Kidney (tissue), 14 donors: ENCODE results near the gene NEDD4L. TPM values are rescaled to one million over a fixed set of nuclear protein-coding genes. Genes with fewer than 3 reads are reported as not detected.

Experiments
- DNase-seq, 5 donors: peaks; one replicate each; pipeline ENCODE4 v3.0.0-alpha.2; 2013 to 2020
- FAIRE-seq: peaks from 2 replicates; lab custom pipeline; 2012; peaks lifted over from hg19 to GRCh38; lab: Jason Lieb, UNC
- H3K27ac ChIP-seq, 2 donors: one replicate each; pipeline ENCODE4 v1.7.0; 2013; ENCODE audit warnings: low read depth in 2 of 2, low read length in 2 of 2, inconsistent platforms in 1 of 2
- H3K27me3 ChIP-seq: one replicate; pipeline ENCODE4 v1.7.1; 2013; ENCODE audit warnings: low read length, inconsistent platforms; ENCODE audit not compliant: control insufficient read depth, insufficient read depth
- H3K36me3 ChIP-seq, 3 donors: one replicate each; pipeline versions ENCODE4 v1.7.0 to v1.7.1; 2013; ENCODE audit warnings: low read length in 3 of 3, control low read depth in 1 of 3, inconsistent platforms in 1 of 3; ENCODE audit not compliant: insufficient read depth in 3 of 3, control insufficient read depth in 2 of 3
- H3K4me1 ChIP-seq, 3 donors: one replicate each; pipeline versions ENCODE4 v1.7.0 to v1.7.1; 2013; ENCODE audit warnings: low read length in 3 of 3, inconsistent platforms in 1 of 3, low read depth in 1 of 3; ENCODE audit not compliant: control insufficient read depth in 2 of 3, insufficient read depth in 2 of 3
- H3K4me3 ChIP-seq, 3 donors: one replicate each; pipeline versions ENCODE4 v1.7.0 to v1.8.1; 2013; ENCODE audit warnings: low read length in 3 of 3, control low read depth in 1 of 3, inconsistent platforms in 1 of 3
- H3K9ac ChIP-seq, 3 donors: one replicate each; pipeline versions ENCODE4 v1.7.0 to v1.7.1; 2013; ENCODE audit warnings: low read length in 3 of 3, control low read depth in 1 of 3, inconsistent platforms in 1 of 3
- H3K9me3 ChIP-seq, 3 donors: one replicate each; pipeline versions ENCODE4 v1.7.0 to v1.7.1; 2013; ENCODE audit warnings: low read length in 3 of 3, control low read depth in 1 of 3, inconsistent platforms in 1 of 3; ENCODE audit not compliant: control insufficient read depth in 2 of 3, insufficient read depth in 1 of 3
- intact Hi-C: fragments of 100-400 bp; cut with DNase I; formaldehyde crosslinking; loops from one replicate; pipeline ENCODE4 v1.11.1; 2022
- polyA plus RNA-seq: library from polyadenylated mRNA; stranded (reverse); fragments of 350-450 nt; fragmentation: Illumina TruSeq; extraction: RNeasy Lipid Tissue Mini Kit (QIAGEN cat#74804); gene quantifications from one replicate; pipeline ENCODE4 v1.2.3, GENCODE V29; 2014; ENCODE audit warnings: low read depth, low replicate concordance; ENCODE audit not compliant: insufficient read depth
- total RNA-seq: library from RNA; stranded (reverse); fragmentation: NEBNext Ultra II Directional; extraction: Animal tissue kit (Norgen Biotek cat#: 25700); gene quantifications from one replicate; pipeline ENCODE4 v1.2.1, GENCODE V29; 2021
- TF ChIP-seq, protein P1 (sequence below): IDR thresholded peaks from 3 replicates; pipeline ENCODE4 v1.5.1; 2012; ENCODE audit warnings: mild to moderate bottlenecking, moderate library complexity, borderline replicate concordance; ENCODE audit not compliant: insufficient read depth; ENCODE audit errors: extremely low read depth
- donor health status: control.
- donor health status: control.
- donor health status: control.
- donor health status: control.
- donor health status: control.
- donor health status: DM: yes; HTN: yes; CAD: no.
- donor health status: Normal renal cell carcinoma (clear cell type).

Gene NEDD4L
- total and polyA plus RNA-seq, 2 donors from 2014 or later: 90.8 to 95.7 TPM

DNA sequence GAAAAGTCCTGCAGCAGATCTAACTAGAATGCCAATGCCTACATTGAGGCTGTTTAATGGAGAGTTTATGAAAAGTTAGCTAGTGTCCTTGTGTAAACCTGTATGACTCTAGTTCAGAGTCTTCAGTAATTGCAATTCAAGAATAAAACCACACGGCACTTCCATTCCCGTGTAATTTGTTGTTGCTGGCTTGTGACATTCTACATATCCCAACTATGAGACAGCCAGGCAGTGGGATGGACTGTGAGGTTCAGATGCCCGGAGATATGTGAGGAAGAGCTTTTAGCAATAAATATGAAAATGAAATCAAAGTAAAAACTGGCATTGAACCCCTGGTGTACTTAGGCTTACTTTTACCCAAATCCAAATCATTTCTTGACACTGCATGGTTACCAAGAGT lies 263.4 kb downstream of the NEDD4L start:
- no peak overlapping the region for H3K9ac ChIP-seq
- H3K9me3 ChIP-seq: peaks cover 0 to 9% (median 0%) of the 10 kb centered on the region in 3 donors
- H3K36me3 ChIP-seq: no peaks in the 10 kb centered on the region
- H3K27ac ChIP-seq: no peak overlapping the region
- intact Hi-C loops: no loop called here
- H3K4me1 ChIP-seq: peaks cover 0 to 15% (median 4%) of the 10 kb centered on the region in 3 donors
- DNase-seq (no peak), FAIRE-seq (no peak)
- no peak overlapping the region for H3K4me3 ChIP-seq
- TF ChIP-seq, protein P1, sequence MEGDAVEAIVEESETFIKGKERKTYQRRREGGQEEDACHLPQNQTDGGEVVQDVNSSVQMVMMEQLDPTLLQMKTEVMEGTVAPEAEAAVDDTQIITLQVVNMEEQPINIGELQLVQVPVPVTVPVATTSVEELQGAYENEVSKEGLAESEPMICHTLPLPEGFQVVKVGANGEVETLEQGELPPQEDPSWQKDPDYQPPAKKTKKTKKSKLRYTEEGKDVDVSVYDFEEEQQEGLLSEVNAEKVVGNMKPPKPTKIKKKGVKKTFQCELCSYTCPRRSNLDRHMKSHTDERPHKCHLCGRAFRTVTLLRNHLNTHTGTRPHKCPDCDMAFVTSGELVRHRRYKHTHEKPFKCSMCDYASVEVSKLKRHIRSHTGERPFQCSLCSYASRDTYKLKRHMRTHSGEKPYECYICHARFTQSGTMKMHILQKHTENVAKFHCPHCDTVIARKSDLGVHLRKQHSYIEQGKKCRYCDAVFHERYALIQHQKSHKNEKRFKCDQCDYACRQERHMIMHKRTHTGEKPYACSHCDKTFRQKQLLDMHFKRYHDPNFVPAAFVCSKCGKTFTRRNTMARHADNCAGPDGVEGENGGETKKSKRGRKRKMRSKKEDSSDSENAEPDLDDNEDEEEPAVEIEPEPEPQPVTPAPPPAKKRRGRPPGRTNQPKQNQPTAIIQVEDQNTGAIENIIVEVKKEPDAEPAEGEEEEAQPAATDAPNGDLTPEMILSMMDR: no peak
- H3K27me3 ChIP-seq: no peaks in the 10 kb centered on the region

DNA sequence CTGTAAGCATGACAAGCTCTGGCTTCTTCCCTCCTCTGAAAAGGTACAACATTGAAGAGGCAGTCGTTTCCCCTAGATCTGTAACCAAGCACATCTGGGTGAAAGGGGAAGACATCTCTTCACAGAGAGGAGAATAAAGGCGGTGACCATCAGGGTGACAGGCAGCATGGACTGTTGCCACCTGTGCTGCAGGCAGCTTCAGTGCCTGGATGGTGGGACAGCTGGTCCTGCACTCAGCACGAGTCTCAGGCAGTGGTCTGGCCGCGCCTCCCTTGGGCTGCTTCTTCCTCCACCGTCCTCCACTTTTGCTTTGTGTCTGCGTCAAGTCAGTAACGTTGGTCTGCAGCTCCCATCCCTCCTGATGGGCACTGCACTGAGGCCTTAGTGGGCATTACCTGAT lies 264.4 kb downstream of the NEDD4L start:
- DNase-seq (no peak), FAIRE-seq (no peak)
- Histone ChIP-seq H3K9ac (no peak overlapping the region), H3K36me3 (peaks cover 0 to 2% (median 0%) of the 10 kb centered on the region in 3 donors), H3K4me1 (peaks cover 0 to 17% (median 0%) of the 10 kb centered on the region in 3 donors), H3K4me3 (no peak overlapping the region), H3K9me3 (peaks cover 0 to 9% (median 0%) of the 10 kb centered on the region in 3 donors), H3K27me3 (no peaks in the 10 kb centered on the region), H3K27ac (no peak overlapping the region)
- intact Hi-C loops: no loop called here
- TF ChIP-seq, protein P1: no peak

DNA sequence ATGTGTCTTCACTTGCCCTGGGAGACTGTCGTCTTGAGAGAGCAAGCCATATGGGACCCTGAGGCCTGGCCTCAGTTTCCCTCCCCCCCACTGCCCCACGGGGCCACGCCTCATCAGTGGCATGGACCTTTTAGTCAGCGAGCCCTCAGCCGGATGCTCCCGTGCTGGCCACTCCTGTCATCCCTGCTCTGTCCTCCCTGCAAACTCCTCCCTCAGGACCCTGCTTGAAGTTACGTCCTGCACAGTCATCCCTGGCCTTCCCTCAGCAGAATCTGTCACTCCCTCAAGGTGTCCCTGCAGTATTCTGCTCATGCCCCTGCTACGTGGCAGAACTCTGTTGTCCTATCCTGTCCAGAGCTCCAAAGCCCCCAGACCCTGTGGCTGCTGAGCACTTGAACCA lies 265.1 kb downstream of the NEDD4L start:
- Histone ChIP-seq H3K4me3 (no peak overlapping the region), H3K9me3 (peaks cover 0 to 9% (median 0%) of the 10 kb centered on the region in 3 donors), H3K4me1 (peaks cover 0 to 20% (median 2%) of the 10 kb centered on the region in 3 donors), H3K36me3 (peaks cover 0 to 4% (median 0%) of the 10 kb centered on the region in 3 donors), H3K9ac (no peak overlapping the region), H3K27me3 (no peaks in the 10 kb centered on the region), H3K27ac (no peak overlapping the region)
- TF ChIP-seq, protein P1: no peak
- DNase-seq: no peak
- intact Hi-C loops: no loop called here
- no peak for FAIRE-seq
